IPS-18a (cell line): ENCODE results near the gene NCAPD3.

ENCODE experiments used
- H3K27ac ChIP-seq: one replicate; pipeline ENCODE4 v1.5.1; 2013; ENCODE audit warnings: low read length
- H3K27me3 ChIP-seq: one replicate; pipeline ENCODE4 v1.6.1; 2013; ENCODE audit warnings: mild to moderate bottlenecking, low read length; ENCODE audit not compliant: control insufficient read depth, insufficient read depth
- H3K36me3 ChIP-seq: one replicate; pipeline ENCODE4 v1.6.1; 2013; ENCODE audit warnings: low read depth, low read length; ENCODE audit not compliant: control insufficient read depth
- H3K4me1 ChIP-seq: one replicate; pipeline ENCODE4 v1.6.1; 2013; ENCODE audit warnings: low read depth, low read length; ENCODE audit not compliant: control insufficient read depth
- H3K4me3 ChIP-seq: one replicate; pipeline ENCODE4 v1.5.1; 2013; ENCODE audit warnings: low read length
- H3K9ac ChIP-seq: one replicate; pipeline ENCODE4 v1.6.1; 2013; ENCODE audit warnings: mild to moderate bottlenecking, low read length, moderate library complexity
- H3K9me3 ChIP-seq: one replicate; pipeline ENCODE4 v1.6.1; 2013; ENCODE audit warnings: low read depth, low read length; ENCODE audit not compliant: control insufficient read depth

The NCAPD3 gene

DNA sequence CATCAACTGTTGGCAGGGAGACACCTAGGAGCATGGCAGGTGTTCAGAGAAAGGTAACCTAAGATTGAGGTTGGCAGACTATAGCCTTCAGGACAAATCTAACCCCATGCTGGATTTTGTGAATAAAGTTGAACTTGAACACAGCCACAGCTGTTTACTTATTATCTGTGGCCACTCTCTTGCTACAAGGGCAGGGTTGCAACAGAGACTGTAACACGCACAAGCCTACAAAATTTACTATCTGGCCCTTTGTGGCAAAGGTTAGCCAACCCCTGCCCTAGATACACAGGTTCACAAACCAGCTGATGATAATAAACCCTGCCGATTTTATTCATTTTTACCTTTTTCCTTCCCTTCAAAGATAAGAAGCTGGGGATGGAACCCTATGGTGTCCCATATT lies 26.9 kb upstream of the NCAPD3 start:
- Histone ChIP-seq H3K36me3 (peaks cover 39% of the 10 kb centered on the region), H3K4me3 (no peak overlapping the region), H3K27ac (no peak overlapping the region), H3K27me3 (no peaks in the 10 kb centered on the region), H3K9me3 (no peaks in the 10 kb centered on the region), H3K9ac (no peak overlapping the region), H3K4me1 (peaks cover 12% of the 10 kb centered on the region)

DNA sequence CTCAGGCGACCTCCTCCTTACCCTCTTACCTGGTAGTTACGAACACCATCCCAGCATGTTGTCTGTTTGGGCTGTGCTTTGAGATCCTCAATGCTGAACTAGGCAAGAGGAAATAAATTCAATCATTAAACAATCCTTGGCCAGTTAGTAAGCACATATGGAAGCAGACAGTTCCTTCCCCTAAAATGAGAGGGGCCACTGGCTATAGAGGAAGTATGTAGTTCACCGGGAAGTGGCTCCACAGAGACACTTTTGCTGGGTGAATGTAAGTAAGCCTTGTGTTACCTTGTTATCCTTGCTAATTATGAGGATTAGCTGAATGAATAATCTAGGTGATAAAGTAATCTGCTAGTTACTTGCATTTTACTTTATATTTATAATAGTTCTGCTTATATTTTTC lies 26.5 kb upstream of the NCAPD3 start:
- Histone ChIP-seq H3K27ac (no peak overlapping the region), H3K4me3 (no peak overlapping the region), H3K9me3 (no peaks in the 10 kb centered on the region), H3K4me1 (peaks cover 12% of the 10 kb centered on the region), H3K36me3 (peaks cover 39% of the 10 kb centered on the region), H3K9ac (no peak overlapping the region), H3K27me3 (no peaks in the 10 kb centered on the region)

GRCh38 chr11:134248910-134249480 lies 25.2 kb upstream of the NCAPD3 start:
- H3K27ac ChIP-seq: no peak overlapping the region
- no peak overlapping the region for H3K9ac ChIP-seq
- H3K4me1 ChIP-seq: peaks cover 12% of the 10 kb centered on the region
- no peaks in the 10 kb centered on the region for H3K27me3 ChIP-seq
- H3K36me3 ChIP-seq: peaks cover 43% of the 10 kb centered on the region
- H3K9me3 ChIP-seq: no peaks in the 10 kb centered on the region
- no peak overlapping the region for H3K4me3 ChIP-seq

DNA sequence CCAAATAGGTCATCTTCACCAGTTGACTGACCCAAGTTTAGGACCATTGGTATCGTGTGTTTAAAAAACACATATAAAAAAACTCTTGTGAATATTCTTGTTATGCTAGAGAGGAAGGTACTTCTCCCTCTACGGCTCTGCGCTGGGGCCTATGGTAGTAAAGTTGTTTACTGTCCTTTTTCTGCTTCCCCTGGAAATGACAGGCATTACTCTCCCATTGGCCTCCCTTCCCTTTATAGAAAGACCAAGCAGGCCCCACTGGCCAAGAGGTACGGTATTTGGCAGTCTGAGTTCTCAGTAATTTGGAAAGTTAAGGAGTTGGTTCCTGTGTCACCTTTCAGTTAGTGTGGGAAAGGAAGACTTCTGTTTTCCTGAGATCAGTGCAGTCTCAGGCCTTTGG lies 22.9 kb upstream of the NCAPD3 start:
- Histone ChIP-seq H3K4me1 (peaks cover 4% of the 10 kb centered on the region), H3K36me3 (peaks cover 50% of the 10 kb centered on the region), H3K4me3 (no peak overlapping the region), H3K27ac (no peak overlapping the region), H3K9ac (no peak overlapping the region), H3K9me3 (no peaks in the 10 kb centered on the region), H3K27me3 (no peaks in the 10 kb centered on the region)

DNA sequence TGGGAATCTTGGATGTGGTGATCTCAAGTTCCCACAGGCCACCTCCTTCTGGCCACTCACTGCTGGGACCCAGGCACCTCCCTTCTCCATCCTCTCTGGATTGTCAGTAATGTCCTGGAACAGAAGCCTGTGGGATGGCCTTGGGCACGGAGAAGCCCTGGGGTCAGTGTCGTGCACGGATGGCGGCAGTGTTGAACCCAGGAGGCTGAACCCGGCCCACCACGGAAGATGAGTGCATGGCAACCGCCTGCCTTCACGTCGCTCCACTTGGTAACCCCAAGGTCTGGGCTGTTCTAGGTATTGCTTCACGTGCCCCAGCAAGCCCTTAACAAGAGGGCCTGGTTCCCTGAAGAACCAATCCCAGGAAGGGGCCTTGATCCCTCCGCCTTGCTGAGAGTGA lies 22.3 kb upstream of the NCAPD3 start:
- H3K9me3 ChIP-seq: no peaks in the 10 kb centered on the region
- no peak overlapping the region for H3K4me3 ChIP-seq
- H3K27me3 ChIP-seq: no peaks in the 10 kb centered on the region
- H3K4me1 ChIP-seq: no peaks in the 10 kb centered on the region
- peaks cover 48% of the 10 kb centered on the region for H3K36me3 ChIP-seq
- H3K27ac ChIP-seq: no peak overlapping the region
- no peak overlapping the region for H3K9ac ChIP-seq

DNA sequence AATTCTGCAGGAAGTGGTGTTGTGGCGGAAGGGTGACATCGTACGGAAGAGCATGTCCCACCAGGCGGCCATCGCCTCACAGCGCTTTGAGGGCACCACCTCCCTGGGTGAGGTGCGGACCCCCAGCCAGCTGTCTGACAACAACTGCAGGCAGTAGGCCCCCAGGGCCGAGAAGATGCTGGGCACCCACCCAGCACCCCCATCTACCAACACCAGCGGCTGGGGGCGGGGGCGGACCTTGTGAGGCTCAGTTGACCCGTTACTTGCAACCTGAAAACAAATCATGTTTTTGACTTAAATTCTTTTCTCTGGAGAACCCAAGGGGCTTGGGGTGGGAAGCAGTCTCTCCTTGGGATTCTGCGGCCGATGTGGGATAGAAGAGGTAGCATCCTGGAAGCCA lies 21.7 kb upstream of the NCAPD3 start:
- no peaks in the 10 kb centered on the region for H3K27me3 ChIP-seq
- H3K36me3 ChIP-seq: peaks cover 43% of the 10 kb centered on the region

DNA sequence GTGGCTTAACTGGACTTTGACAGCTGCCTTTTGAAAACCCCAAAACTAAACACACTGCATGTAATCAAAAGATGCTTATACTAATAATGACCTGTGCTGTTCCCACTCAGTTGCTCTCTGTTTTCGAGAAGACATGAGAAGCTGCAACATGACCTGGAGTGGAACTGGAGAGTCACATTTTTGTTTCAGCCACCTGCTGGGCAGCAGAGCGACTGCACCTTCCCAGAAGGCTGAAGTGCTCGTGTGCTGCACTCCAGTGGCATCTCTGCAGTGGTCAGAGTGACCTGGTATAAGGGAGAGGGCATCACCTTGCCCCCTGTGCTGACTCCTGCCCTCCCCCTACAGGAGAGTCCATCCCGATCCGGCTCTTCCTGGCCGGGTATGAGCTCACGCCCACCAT lies 20.8 kb upstream of the NCAPD3 start:
- H3K9ac ChIP-seq: no peak overlapping the region
- H3K4me1 ChIP-seq: no peaks in the 10 kb centered on the region
- H3K36me3 ChIP-seq: peaks cover 36% of the 10 kb centered on the region
- no peak overlapping the region for H3K27ac ChIP-seq
- H3K9me3 ChIP-seq: no peaks in the 10 kb centered on the region
- no peak overlapping the region for H3K4me3 ChIP-seq
- H3K27me3 ChIP-seq: no peaks in the 10 kb centered on the region

More for the DNA sequence above, 21.7 kb upstream of the NCAPD3 start:
- Histone ChIP-seq H3K9ac (no peak overlapping the region), H3K27ac (no peak overlapping the region), H3K4me1 (no peaks in the 10 kb centered on the region), H3K4me3 (no peak overlapping the region), H3K9me3 (no peaks in the 10 kb centered on the region)

GRCh38 chr11:134243913-134244312 lies 20.1 kb upstream of the NCAPD3 start:
- Histone ChIP-seq H3K27ac (no peak overlapping the region), H3K9ac (no peak overlapping the region), H3K27me3 (no peaks in the 10 kb centered on the region), H3K4me3 (no peak overlapping the region), H3K36me3 (peaks cover 29% of the 10 kb centered on the region), H3K4me1 (no peaks in the 10 kb centered on the region), H3K9me3 (no peaks in the 10 kb centered on the region)

- Histone ChIP-seq H3K27me3 (no peaks in the 10 kb centered on the region), H3K9ac (no peak overlapping the region), H3K36me3 (peaks cover 15% of the 10 kb centered on the region), H3K9me3 (no peaks in the 10 kb centered on the region), H3K4me3 (no peak overlapping the region), H3K4me1 (no peaks in the 10 kb centered on the region), H3K27ac (no peak overlapping the region)
Observed at GRCh38 chr11:134242376-134242775, 18.6 kb upstream of the NCAPD3 start.

DNA sequence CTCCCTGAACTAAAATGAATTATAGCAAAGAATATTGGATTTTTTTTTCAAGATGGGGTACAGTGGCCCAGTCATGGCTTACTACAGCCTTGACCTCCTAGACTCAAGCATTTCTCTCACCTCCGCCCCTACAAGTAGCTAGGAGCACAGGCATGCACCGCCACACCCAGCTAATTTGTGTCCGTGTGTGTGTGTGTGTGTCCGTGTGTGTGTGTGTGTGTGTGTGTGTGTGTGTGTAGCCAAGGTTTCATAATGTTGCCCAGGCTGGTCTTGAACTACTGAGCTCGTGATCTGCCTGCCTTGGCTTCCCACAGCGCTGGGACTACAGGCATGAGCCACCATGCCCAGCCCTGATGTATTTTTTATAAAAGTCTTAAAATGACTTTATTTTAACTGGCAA lies 16.8 kb upstream of the NCAPD3 start:
- Histone ChIP-seq H3K27me3 (no peaks in the 10 kb centered on the region), H3K9ac (no peak overlapping the region), H3K9me3 (no peaks in the 10 kb centered on the region), H3K4me3 (no peak overlapping the region), H3K36me3 (peaks cover 11% of the 10 kb centered on the region), H3K4me1 (no peaks in the 10 kb centered on the region), H3K27ac (no peak overlapping the region)

GRCh38 chr11:134238956-134239355 lies 15.2 kb upstream of the NCAPD3 start:
- H3K36me3 ChIP-seq: peaks cover 7% of the 10 kb centered on the region
- no peaks in the 10 kb centered on the region for H3K4me1 ChIP-seq
- H3K4me3 ChIP-seq: no peak overlapping the region
- no peak overlapping the region for H3K9ac ChIP-seq
- no peaks in the 10 kb centered on the region for H3K27me3 ChIP-seq
- no peak overlapping the region for H3K27ac ChIP-seq
- no peaks in the 10 kb centered on the region for H3K9me3 ChIP-seq

DNA sequence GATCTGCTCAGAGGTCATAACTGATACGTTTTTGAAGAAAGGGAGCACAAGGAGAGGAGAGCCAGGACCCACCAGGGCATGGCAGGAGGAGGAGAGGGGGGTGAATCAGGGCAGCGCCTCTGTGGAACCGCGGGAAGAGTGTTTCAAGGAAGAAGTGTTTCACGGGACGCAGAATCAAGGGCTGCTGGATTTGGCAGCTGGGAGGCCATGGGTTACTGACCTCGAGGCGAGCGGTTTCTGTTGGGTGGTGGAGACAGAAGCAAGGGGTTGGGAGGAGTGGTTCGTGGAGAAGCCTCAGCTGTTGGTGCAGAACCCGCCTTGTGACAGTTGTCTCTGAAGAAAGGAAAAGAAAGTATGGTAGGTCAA lies 13.8 kb upstream of the NCAPD3 start:
- Histone ChIP-seq H3K27me3 (no peaks in the 10 kb centered on the region), H3K36me3 (no peaks in the 10 kb centered on the region), H3K9ac (no peak overlapping the region), H3K9me3 (no peaks in the 10 kb centered on the region), H3K4me3 (no peak overlapping the region), H3K4me1 (no peaks in the 10 kb centered on the region), H3K27ac (no peak overlapping the region)
